Mesothelial cell of epicardium (in vitro differentiated cells): Measurements from ENCODE around the gene FAHD1. TPM values are rescaled to one million over a fixed set of nuclear protein-coding genes. Genes with fewer than 3 reads are reported as not detected.

Experiments used
- DNase-seq, 2 experiments: peaks; one replicate each; pipeline ENCODE4 v3.0.0; 2021; ENCODE audit warnings: low spot score in 2 of 2; ENCODE audit not compliant: unreplicated experiment in 2 of 2
- H3K27ac Mint-ChIP-seq: 2 replicates; pipeline ENCODE4 v1.8.0; 2021; ENCODE audit warnings: mixed read lengths
- H3K27me3 Mint-ChIP-seq: 2 replicates; pipeline ENCODE4 v1.8.0; 2021; ENCODE audit warnings: low read depth, mixed read lengths
- H3K36me3 Mint-ChIP-seq: 2 replicates; pipeline ENCODE4 v1.8.0; 2021; ENCODE audit warnings: mixed read lengths
- H3K4me1 Mint-ChIP-seq: 2 replicates; pipeline ENCODE4 v1.8.0; 2021; ENCODE audit warnings: mixed read lengths
- H3K4me3 Mint-ChIP-seq: 2 replicates; pipeline ENCODE4 v1.8.0; 2021; ENCODE audit warnings: mild to moderate bottlenecking, moderate library complexity, mixed read lengths
- H3K9me3 Mint-ChIP-seq: 2 replicates; pipeline ENCODE4 v1.8.0; 2021; ENCODE audit warnings: mixed read lengths
- total RNA-seq: library from RNA; stranded (reverse); gene quantifications from 3 replicates; pipeline ENCODE4 v1.2.1, GENCODE V29; 2021
- TF ChIP-seq, protein P1 (sequence below): fragments of 200-600 bp; sonication (generic); IDR thresholded peaks from one replicate; pipeline ENCODE4 v1.5.0; 2021; ENCODE audit warnings: antibody characterized with exemption; ENCODE audit not compliant: unreplicated experiment

The FAHD1 gene
- total RNA-seq, 1 donor from 2014 or later = 23.1 TPM

DNA sequence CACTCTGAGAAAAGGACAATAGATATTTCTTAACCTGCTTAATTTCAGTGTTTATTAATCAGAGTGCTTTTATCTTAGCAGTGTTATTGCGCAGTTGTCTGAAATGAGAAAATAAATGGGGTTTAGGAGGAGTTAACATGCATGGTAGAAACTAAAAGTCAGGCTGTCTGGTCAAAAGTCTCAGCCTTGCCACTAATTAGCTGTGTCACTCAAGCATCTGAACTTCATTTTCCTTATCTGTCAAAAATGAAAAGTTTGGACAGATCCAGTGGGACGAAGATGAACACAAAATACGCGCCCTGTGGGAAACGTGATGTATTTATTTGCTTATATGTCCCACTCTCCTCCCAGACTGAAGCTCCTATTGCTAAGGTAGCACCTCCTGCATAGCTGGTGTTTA, 51.2 kb downstream of the FAHD1 start:
- H3K27me3 Mint-ChIP-seq = peaks cover 57% of the 10 kb centered on the region
- H3K9me3 Mint-ChIP-seq = no peaks in the 10 kb centered on the region
- H3K36me3 Mint-ChIP-seq = no peaks in the 10 kb centered on the region
- TF ChIP-seq, protein P1, sequence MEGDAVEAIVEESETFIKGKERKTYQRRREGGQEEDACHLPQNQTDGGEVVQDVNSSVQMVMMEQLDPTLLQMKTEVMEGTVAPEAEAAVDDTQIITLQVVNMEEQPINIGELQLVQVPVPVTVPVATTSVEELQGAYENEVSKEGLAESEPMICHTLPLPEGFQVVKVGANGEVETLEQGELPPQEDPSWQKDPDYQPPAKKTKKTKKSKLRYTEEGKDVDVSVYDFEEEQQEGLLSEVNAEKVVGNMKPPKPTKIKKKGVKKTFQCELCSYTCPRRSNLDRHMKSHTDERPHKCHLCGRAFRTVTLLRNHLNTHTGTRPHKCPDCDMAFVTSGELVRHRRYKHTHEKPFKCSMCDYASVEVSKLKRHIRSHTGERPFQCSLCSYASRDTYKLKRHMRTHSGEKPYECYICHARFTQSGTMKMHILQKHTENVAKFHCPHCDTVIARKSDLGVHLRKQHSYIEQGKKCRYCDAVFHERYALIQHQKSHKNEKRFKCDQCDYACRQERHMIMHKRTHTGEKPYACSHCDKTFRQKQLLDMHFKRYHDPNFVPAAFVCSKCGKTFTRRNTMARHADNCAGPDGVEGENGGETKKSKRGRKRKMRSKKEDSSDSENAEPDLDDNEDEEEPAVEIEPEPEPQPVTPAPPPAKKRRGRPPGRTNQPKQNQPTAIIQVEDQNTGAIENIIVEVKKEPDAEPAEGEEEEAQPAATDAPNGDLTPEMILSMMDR = no peak
- H3K4me1 Mint-ChIP-seq = peaks cover 5% of the 10 kb centered on the region
- no peak overlapping the region for H3K4me3 Mint-ChIP-seq
- H3K27ac Mint-ChIP-seq = no peak overlapping the region
- no peak for DNase-seq

Other genes starting within 250 kb of the FAHD1 start
- gene IFT140, start 215.1 kb upstream of the FAHD1 start, total RNA-seq = 60.3 to 63.5 TPM (median 62.9 TPM) in 3 replicates
- gene CRAMP1, start 214.8 kb upstream of the FAHD1 start, total RNA-seq = 42.5 to 44.8 TPM (median 43.2 TPM) in 3 replicates
- gene JPT2, start 148.9 kb upstream of the FAHD1 start, total RNA-seq = 72.9 to 78.3 TPM (median 73.9 TPM) in 3 replicates
- 162 to 182 TPM (median 162 TPM) in 3 replicates for gene MAPK8IP3, start 121.0 kb upstream of the FAHD1 start, total RNA-seq
- 56.6 to 58.4 TPM (median 57.7 TPM) in 3 replicates for gene NME3, start 55.7 kb upstream of the FAHD1 start, total RNA-seq
- gene EME2, start 54.4 kb upstream of the FAHD1 start, total RNA-seq = 32.3 to 41.5 TPM (median 35.2 TPM) in 3 replicates
- 62.2 to 65.3 TPM (median 63.9 TPM) in 3 replicates for gene MRPS34, start 54.1 kb upstream of the FAHD1 start, total RNA-seq
- 49.6 to 51.4 TPM (median 50.0 TPM) in 3 replicates for gene SPSB3, start 44.6 kb upstream of the FAHD1 start, total RNA-seq
- gene NUBP2, start 44.2 kb upstream of the FAHD1 start, total RNA-seq = 62.9 to 65.3 TPM (median 63.6 TPM) in 3 replicates
- gene IGFALS, start 33.5 kb upstream of the FAHD1 start, total RNA-seq = 0.34 to 0.63 TPM (median 0.35 TPM) in 3 replicates
- 27.8 to 29.8 TPM (median 29.7 TPM) in 3 replicates for gene HAGH, start 381 bp upstream of the FAHD1 start, total RNA-seq
- not detected in 3 replicates for gene MEIOB, start 45.0 kb downstream of the FAHD1 start, total RNA-seq
- gene HS3ST6, start 91.2 kb downstream of the FAHD1 start, total RNA-seq = 0.22 to 0.36 TPM in 2 of 3 replicates, not detected in the other
- gene MSRB1, start 116.0 kb downstream of the FAHD1 start, total RNA-seq = 13.1 to 14.1 TPM (median 13.4 TPM) in 3 replicates
- 0.40 to 0.45 TPM in 2 of 3 replicates, not detected in the other for gene RPL3L, start 127.5 kb downstream of the FAHD1 start, total RNA-seq
- 92.9 to 103 TPM (median 95.0 TPM) in 3 replicates for gene NDUFB10, start 132.3 kb downstream of the FAHD1 start, total RNA-seq
- gene RPS2, start 137.6 kb downstream of the FAHD1 start, total RNA-seq = 2,265 to 2,496 TPM (median 2,379 TPM) in 3 replicates
- gene RNF151, start 139.7 kb downstream of the FAHD1 start, total RNA-seq = not detected in 3 replicates
- 35.5 to 40.6 TPM (median 37.2 TPM) in 3 replicates for gene TBL3, start 144.8 kb downstream of the FAHD1 start, total RNA-seq
- gene NOXO1, start 154.3 kb downstream of the FAHD1 start, total RNA-seq = 0.42 to 1.3 TPM (median 0.73 TPM) in 3 replicates
- gene GFER, start 157.0 kb downstream of the FAHD1 start, total RNA-seq = 22.8 to 26.5 TPM (median 23.7 TPM) in 3 replicates
- gene SYNGR3, start 162.8 kb downstream of the FAHD1 start, total RNA-seq = 0.49 to 1.3 TPM (median 1.0 TPM) in 3 replicates
- 50.6 to 52.7 TPM (median 52.7 TPM) in 3 replicates for gene ZNF598, start 182.6 kb downstream of the FAHD1 start, total RNA-seq
- 14.0 to 16.1 TPM (median 15.4 TPM) in 3 replicates for gene NPW, start 192.6 kb downstream of the FAHD1 start, total RNA-seq
- 48.1 to 55.1 TPM (median 51.3 TPM) in 3 replicates for gene NHERF2, start 199.7 kb downstream of the FAHD1 start, total RNA-seq
- 27.6 to 31.1 TPM (median 29.7 TPM) in 3 replicates for gene NTHL1, start 220.6 kb downstream of the FAHD1 start, total RNA-seq
- 242 to 250 TPM (median 243 TPM) in 3 replicates for gene TSC2, start 220.8 kb downstream of the FAHD1 start, total RNA-seq